B cell (primary cell): ENCODE results near the gene RIC1.

Experiments
- EZH2 ChIP-seq: IDR thresholded peaks from 2 replicates; pipeline ENCODE4 v1.6.1; 2012; ENCODE audit warnings: borderline replicate concordance, low read depth, mild to moderate bottlenecking, moderate library complexity, low read length; ENCODE audit not compliant: insufficient read depth, poor library complexity, severe bottlenecking
- TF ChIP-seq, protein P1 (sequence below): fragments of 200-600 bp; IDR thresholded peaks from one replicate; pipeline ENCODE4 v1.8.0; 2022; ENCODE audit warnings: antibody characterized with exemption, mild to moderate bottlenecking

DNA sequence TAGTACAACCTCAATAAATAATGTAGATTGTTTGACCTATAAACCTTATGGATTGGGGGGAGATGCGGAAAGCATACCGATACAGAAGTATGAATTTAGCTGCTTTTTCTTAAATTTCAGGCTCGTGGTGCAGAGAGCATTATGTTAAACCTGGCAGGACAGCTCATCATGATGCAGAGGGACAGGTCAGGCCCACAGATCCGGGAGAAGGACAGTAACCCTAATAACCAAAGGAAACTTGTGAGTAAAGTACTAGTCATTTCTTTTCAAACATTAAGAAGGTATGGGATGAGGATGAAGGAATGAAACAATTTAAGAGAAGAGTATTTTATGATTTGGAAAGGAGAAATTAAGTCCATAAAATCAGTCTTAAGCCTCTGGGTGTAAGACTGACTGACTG lies 133.5 kb downstream of the RIC1 start:
- no peak for TF ChIP-seq EZH2
- TF ChIP-seq, protein P1, sequence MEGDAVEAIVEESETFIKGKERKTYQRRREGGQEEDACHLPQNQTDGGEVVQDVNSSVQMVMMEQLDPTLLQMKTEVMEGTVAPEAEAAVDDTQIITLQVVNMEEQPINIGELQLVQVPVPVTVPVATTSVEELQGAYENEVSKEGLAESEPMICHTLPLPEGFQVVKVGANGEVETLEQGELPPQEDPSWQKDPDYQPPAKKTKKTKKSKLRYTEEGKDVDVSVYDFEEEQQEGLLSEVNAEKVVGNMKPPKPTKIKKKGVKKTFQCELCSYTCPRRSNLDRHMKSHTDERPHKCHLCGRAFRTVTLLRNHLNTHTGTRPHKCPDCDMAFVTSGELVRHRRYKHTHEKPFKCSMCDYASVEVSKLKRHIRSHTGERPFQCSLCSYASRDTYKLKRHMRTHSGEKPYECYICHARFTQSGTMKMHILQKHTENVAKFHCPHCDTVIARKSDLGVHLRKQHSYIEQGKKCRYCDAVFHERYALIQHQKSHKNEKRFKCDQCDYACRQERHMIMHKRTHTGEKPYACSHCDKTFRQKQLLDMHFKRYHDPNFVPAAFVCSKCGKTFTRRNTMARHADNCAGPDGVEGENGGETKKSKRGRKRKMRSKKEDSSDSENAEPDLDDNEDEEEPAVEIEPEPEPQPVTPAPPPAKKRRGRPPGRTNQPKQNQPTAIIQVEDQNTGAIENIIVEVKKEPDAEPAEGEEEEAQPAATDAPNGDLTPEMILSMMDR: no peak
